ENCODE measurements around the gene NRROS. TPM values are rescaled to one million over a fixed set of nuclear protein-coding genes. Genes with fewer than 3 reads are reported as not detected.

NRROS gene
- total RNA-seq, 1 experiment from 2014 or later, result 0.99 TPM

DNA sequence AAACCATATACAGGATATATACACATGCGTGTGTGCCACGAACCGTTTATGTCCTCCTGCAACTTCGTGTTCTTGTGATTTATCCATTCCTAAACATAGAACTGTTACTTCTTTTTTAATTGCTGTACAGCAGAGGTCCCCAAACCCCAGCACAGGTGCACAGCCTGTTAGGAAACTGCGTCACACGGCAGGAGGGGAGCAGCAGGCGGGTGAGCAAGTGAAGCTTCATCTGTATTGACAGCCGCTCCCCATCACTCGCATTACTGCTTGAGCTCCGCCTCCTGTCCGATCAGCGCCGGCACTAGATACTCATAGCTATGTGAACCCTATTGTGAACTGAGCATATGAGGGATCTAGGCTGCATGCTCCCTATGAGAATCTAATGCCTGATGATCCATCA is 34.9 kb upstream of the NRROS start:
- TF ChIP-seq, protein P1, sequence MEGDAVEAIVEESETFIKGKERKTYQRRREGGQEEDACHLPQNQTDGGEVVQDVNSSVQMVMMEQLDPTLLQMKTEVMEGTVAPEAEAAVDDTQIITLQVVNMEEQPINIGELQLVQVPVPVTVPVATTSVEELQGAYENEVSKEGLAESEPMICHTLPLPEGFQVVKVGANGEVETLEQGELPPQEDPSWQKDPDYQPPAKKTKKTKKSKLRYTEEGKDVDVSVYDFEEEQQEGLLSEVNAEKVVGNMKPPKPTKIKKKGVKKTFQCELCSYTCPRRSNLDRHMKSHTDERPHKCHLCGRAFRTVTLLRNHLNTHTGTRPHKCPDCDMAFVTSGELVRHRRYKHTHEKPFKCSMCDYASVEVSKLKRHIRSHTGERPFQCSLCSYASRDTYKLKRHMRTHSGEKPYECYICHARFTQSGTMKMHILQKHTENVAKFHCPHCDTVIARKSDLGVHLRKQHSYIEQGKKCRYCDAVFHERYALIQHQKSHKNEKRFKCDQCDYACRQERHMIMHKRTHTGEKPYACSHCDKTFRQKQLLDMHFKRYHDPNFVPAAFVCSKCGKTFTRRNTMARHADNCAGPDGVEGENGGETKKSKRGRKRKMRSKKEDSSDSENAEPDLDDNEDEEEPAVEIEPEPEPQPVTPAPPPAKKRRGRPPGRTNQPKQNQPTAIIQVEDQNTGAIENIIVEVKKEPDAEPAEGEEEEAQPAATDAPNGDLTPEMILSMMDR (IDR thresholded peaks at IDR 0.05; ENCODE audit: unreplicated experiment), result no peak
- peaks cover 37% of the 10 kb centered on the region for H3K27me3 Mint-ChIP-seq (ENCODE audit: unreplicated experiment)
- no peak overlapping the region for H3K4me3 Mint-ChIP-seq (ENCODE audit: low read depth, unreplicated experiment)
- no peak overlapping the region for H3K27ac Mint-ChIP-seq (ENCODE audit: unreplicated experiment)
- peak; percentile 17 for DNase-seq
- H3K36me3 Mint-ChIP-seq (ENCODE audit: insufficient read depth, unreplicated experiment), result no peaks in the 10 kb centered on the region
- H3K4me1 Mint-ChIP-seq (ENCODE audit: low read depth, unreplicated experiment), result peaks cover 5% of the 10 kb centered on the region
- intact Hi-C loops (cut with micrococcal nuclease; ENCODE audit: unreplicated experiment), result loop anchor here (10.0 kb wide), 1 partner anchor 340 kb away; the partner anchor contains the start of gene NCBP2
- H3K9me3 Mint-ChIP-seq (ENCODE audit: low read depth, unreplicated experiment), result no peaks in the 10 kb centered on the region
- no TSS peak for BruUV-seq (replicated peaks)
- CTCF ChIA-PET, result no interaction called here

DNA sequence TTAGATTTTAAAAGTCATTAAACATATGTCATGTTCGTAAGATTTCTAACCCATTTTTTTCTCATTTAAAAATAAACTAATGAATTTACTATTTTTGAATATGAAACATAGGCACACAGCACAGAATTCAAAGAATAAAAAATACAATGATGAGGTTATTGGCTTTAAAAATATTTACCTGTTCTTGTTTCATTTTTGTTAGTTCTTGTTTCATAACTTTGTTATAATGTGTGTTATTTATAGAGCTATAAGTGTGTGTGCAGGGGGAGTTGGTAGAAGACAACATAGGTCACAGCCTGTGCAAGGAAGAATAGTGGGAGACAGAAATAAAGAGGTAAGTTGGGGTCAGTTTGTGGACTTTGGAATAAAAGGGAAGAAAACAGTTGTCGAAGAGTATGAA is 30.8 kb upstream of the NRROS start:
- no TSS peak for BruUV-seq (replicated peaks)

DNA sequence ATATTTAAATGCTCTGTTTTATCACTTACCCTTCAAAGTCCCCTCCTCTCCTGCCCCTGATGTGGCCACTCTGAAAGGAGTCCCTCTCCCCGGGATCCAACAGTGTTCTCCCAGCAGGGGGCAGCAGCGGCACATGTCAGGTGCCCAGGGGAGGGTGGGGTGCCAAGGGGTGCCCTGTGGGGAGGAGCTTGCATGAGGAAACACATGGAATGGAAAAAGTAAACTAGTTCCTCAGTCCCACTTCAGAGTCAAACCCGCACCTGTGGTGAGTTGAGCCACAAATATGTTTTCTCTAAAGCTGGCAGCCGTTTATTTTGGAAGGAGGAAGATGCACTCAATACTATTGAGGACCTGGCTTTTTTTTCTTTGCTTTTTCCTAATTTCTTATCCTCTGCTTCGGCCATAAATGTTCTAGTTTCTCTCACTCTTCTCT is 30.1 kb upstream of the NRROS start:
- no peak overlapping the region for H3K27ac Mint-ChIP-seq (ENCODE audit: unreplicated experiment)
- CTCF ChIA-PET, result interaction anchor here (0.5 to 1.7 kb wide), 17 partner anchors 9 to 1200 kb away, joined by 3 to 23 read pairs (median 4); partner anchors contain the start of genes NCBP2, PAK2 and SENP5
- DNase-seq, result peak; percentile 94
- peaks cover 21% of the 10 kb centered on the region for H3K27me3 Mint-ChIP-seq (ENCODE audit: unreplicated experiment)
- no peaks in the 10 kb centered on the region for H3K9me3 Mint-ChIP-seq (ENCODE audit: low read depth, unreplicated experiment)
- intact Hi-C loops (cut with micrococcal nuclease; ENCODE audit: unreplicated experiment), result loop anchor here (1.0 to 10.0 kb wide), 3 partner anchors 76 to 363 kb away; partner anchors contain the start of gene NCBP2
- BruUV-seq (replicated peaks), result no TSS peak
- TF ChIP-seq, protein P1 (IDR thresholded peaks at IDR 0.05; ENCODE audit: unreplicated experiment), result peak; percentile 83
- H3K4me1 Mint-ChIP-seq (ENCODE audit: low read depth, unreplicated experiment), result peaks cover 10% of the 10 kb centered on the region
- H3K36me3 Mint-ChIP-seq (ENCODE audit: insufficient read depth, unreplicated experiment), result no peaks in the 10 kb centered on the region
- H3K4me3 Mint-ChIP-seq (ENCODE audit: low read depth, unreplicated experiment), result no peak overlapping the region

More for the DNA sequence above, 30.8 kb upstream of the NRROS start:
- peaks cover 10% of the 10 kb centered on the region for H3K4me1 Mint-ChIP-seq (ENCODE audit: low read depth, unreplicated experiment)
- no peaks in the 10 kb centered on the region for H3K36me3 Mint-ChIP-seq (ENCODE audit: insufficient read depth, unreplicated experiment)
- intact Hi-C loops (cut with micrococcal nuclease; ENCODE audit: unreplicated experiment), result loop anchor here (1.0 to 10.0 kb wide), 3 partner anchors 77 to 364 kb away; partner anchors contain the start of gene NCBP2
- no peak overlapping the region for H3K4me3 Mint-ChIP-seq (ENCODE audit: low read depth, unreplicated experiment)
- no peak for DNase-seq
- H3K27ac Mint-ChIP-seq (ENCODE audit: unreplicated experiment), result no peak overlapping the region
- H3K27me3 Mint-ChIP-seq (ENCODE audit: unreplicated experiment), result peaks cover 21% of the 10 kb centered on the region
- CTCF ChIA-PET, result interaction anchor here (0.7 to 1.7 kb wide), 7 partner anchors 76 to 1201 kb away, joined by 3 to 23 read pairs (median 5); partner anchors contain the start of genes NCBP2 and SENP5
- TF ChIP-seq, protein P1 (IDR thresholded peaks at IDR 0.05; ENCODE audit: unreplicated experiment), result no peak
- no peaks in the 10 kb centered on the region for H3K9me3 Mint-ChIP-seq (ENCODE audit: low read depth, unreplicated experiment)

DNA sequence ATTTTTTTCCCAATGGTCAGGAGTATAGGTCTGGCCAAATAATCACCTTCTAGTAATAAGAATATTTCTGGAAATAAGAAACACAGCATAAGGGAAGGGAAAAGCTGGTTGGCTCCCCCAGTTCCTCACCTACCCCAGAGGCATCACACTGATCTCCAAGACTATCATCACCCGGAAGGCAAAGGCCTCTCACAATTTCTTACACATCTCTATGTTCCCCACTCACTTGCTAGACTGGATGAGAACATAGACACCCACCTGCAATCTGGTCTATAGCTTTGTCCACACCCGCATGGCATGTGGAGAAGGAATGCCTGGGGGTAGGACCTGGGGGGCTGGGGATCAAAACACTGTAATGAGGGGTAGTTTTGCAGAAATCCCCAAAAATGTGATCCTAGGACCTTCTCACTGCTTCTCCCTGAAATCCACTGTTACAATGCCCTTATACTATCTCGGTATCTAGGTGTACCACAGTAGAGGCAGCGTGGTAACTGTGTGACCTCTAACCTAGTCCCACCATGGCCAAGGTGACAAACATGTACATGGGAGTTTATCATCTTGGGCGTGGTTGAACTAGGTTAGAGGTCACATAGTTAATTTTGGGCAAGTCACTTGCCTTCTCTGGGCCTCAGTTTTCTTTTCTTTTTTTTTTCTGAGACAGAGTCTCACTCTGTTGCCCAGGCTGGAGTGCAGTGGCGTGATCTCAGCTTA is 29.5 kb upstream of the NRROS start:
- no peak overlapping the region for H3K27ac Mint-ChIP-seq (ENCODE audit: unreplicated experiment)
- no peak for DNase-seq

More for the DNA sequence above, 29.5 kb upstream of the NRROS start:
- Mint-ChIP-seq H3K4me1 (ENCODE audit: low read depth, unreplicated experiment) (peaks cover 10% of the 10 kb centered on the region), H3K9me3 (ENCODE audit: low read depth, unreplicated experiment) (no peaks in the 10 kb centered on the region), H3K27me3 (ENCODE audit: unreplicated experiment) (peaks cover 16% of the 10 kb centered on the region), H3K4me3 (ENCODE audit: low read depth, unreplicated experiment) (no peak overlapping the region), H3K36me3 (ENCODE audit: insufficient read depth, unreplicated experiment) (no peaks in the 10 kb centered on the region)
- CTCF ChIA-PET, result interaction anchor here (0.5 to 1.7 kb wide), 16 partner anchors 8 to 566 kb away, joined by 3 to 23 read pairs (median 4); partner anchors contain the start of genes NCBP2, PAK2 and SENP5
- intact Hi-C loops (cut with micrococcal nuclease; ENCODE audit: unreplicated experiment), result loop anchor here (1.0 to 10.0 kb wide), 3 partner anchors 75 to 362 kb away; partner anchors contain the start of gene NCBP2
- TF ChIP-seq, protein P1 (IDR thresholded peaks at IDR 0.05; ENCODE audit: unreplicated experiment), result no peak
- no TSS peak for BruUV-seq (replicated peaks)
